Neural crest cell (in vitro differentiated cells): Measurements from ENCODE around the gene DCC. TPM values are rescaled to one million over a fixed set of nuclear protein-coding genes. Genes with fewer than 3 reads are reported as not detected.
A peak's percentile ranks its signal among the peaks of the same experiment; 100 is the strongest.

ENCODE experiments used
- DNase-seq: peaks from one replicate; pipeline ENCODE4 v3.0.0; 2021; ENCODE audit warnings: low read depth, mixed read lengths, low spot score
- H3K27ac Mint-ChIP-seq: one replicate; pipeline ENCODE4 v1.8.0; 2021; ENCODE audit warnings: mild to moderate bottlenecking, mixed read lengths; ENCODE audit not compliant: unreplicated experiment
- H3K27me3 Mint-ChIP-seq: 2 replicates; pipeline ENCODE4 v1.8.0; 2021; ENCODE audit warnings: low read depth, mild to moderate bottlenecking, mixed read lengths
- H3K36me3 Mint-ChIP-seq: 2 replicates; pipeline ENCODE4 v1.8.0; 2021; ENCODE audit warnings: low read depth, mild to moderate bottlenecking, mixed read lengths
- H3K4me1 Mint-ChIP-seq: 2 replicates; pipeline ENCODE4 v1.8.0; 2021; ENCODE audit warnings: mixed read lengths
- H3K4me3 Mint-ChIP-seq: one replicate; pipeline ENCODE4 v1.8.0; 2021; ENCODE audit warnings: mild to moderate bottlenecking, mixed read lengths
- H3K9me3 Mint-ChIP-seq: 2 replicates; pipeline ENCODE4 v1.8.0; 2021; ENCODE audit warnings: mixed read lengths
- CTCF ChIP-seq: fragments of 200-600 bp; sonication (generic); conservative IDR thresholded peaks from 2 replicates; pipeline ENCODE4 v1.5.0; 2021; ENCODE audit warnings: antibody characterized with exemption, mild to moderate bottlenecking
- total RNA-seq: library from RNA; stranded (reverse); gene quantifications from 2 replicates; pipeline ENCODE4 v1.2.1, GENCODE V29; 2021

Gene DCC
- total RNA-seq, 1 donor from 2014 or later: 10.1 TPM

GRCh38 chr18:53114441-53114840, 774.4 kb downstream of the DCC start:
- peaks cover 23% of the 10 kb centered on the region for H3K4me1 Mint-ChIP-seq
- H3K27me3 Mint-ChIP-seq: no peaks in the 10 kb centered on the region
- peaks cover 3% of the 10 kb centered on the region for H3K36me3 Mint-ChIP-seq
- no peak for TF ChIP-seq CTCF
- H3K4me3 Mint-ChIP-seq: no peak overlapping the region
- H3K9me3 Mint-ChIP-seq: peaks cover 2% of the 10 kb centered on the region
- no peak overlapping the region for H3K27ac Mint-ChIP-seq
- DNase-seq: no peak

- DNase-seq: no peak
- Mint-ChIP-seq H3K4me1 (peaks cover 23% of the 10 kb centered on the region), H3K9me3 (peaks cover 2% of the 10 kb centered on the region), H3K27ac (peak overlapping the region; percentile 43), H3K4me3 (no peak overlapping the region), H3K27me3 (no peaks in the 10 kb centered on the region), H3K36me3 (no peaks in the 10 kb centered on the region)
- TF ChIP-seq CTCF: no peak
Measured at GRCh38 chr18:53115876-53116585, 776.0 kb downstream of the DCC start.

- Mint-ChIP-seq H3K27me3 (no peaks in the 10 kb centered on the region), H3K9me3 (peaks cover 4% of the 10 kb centered on the region), H3K27ac (no peak overlapping the region), H3K36me3 (no peaks in the 10 kb centered on the region), H3K4me1 (peaks cover 18% of the 10 kb centered on the region), H3K4me3 (no peak overlapping the region)
- TF ChIP-seq CTCF: no peak
- DNase-seq: no peak
Measured at GRCh38 chr18:53117851-53118250, 777.9 kb downstream of the DCC start.

- Mint-ChIP-seq H3K27me3 (no peaks in the 10 kb centered on the region), H3K27ac (no peak overlapping the region), H3K4me1 (peaks cover 14% of the 10 kb centered on the region)
Measured at GRCh38 chr18:53126210-53126609, 786.2 kb downstream of the DCC start.

GRCh38 chr18:53131001-53131400, 791.0 kb downstream of the DCC start:
- Mint-ChIP-seq H3K4me1 (peaks cover 9% of the 10 kb centered on the region), H3K9me3 (peaks cover 3% of the 10 kb centered on the region), H3K27ac (no peak overlapping the region), H3K27me3 (no peaks in the 10 kb centered on the region), H3K36me3 (no peaks in the 10 kb centered on the region), H3K4me3 (no peak overlapping the region)
- no peak for DNase-seq
- no peak for TF ChIP-seq CTCF

More at GRCh38 chr18:53126210-53126609, 786.2 kb downstream of the DCC start:
- Mint-ChIP-seq H3K4me3 (no peak overlapping the region), H3K9me3 (peaks cover 2% of the 10 kb centered on the region), H3K36me3 (no peaks in the 10 kb centered on the region)
- DNase-seq: no peak
- no peak for TF ChIP-seq CTCF
